Measurements from ENCODE around the gene ATP6V0A1. TPM values are rescaled to one million over a fixed set of nuclear protein-coding genes. Genes with fewer than 3 reads are reported as not detected.
"Not testable (repeated sequence)": the region's sequence is repeated elsewhere in the genome, so short reads cannot be mapped to it uniquely, and the experiment has no call there.

ATP6V0A1 gene
- total RNA-seq (2014; rRNA removed; shearing (Covaris generic); ENCODE audit: low replicate concordance) = 42.0 and 49.6 TPM in 2 replicates

DNA sequence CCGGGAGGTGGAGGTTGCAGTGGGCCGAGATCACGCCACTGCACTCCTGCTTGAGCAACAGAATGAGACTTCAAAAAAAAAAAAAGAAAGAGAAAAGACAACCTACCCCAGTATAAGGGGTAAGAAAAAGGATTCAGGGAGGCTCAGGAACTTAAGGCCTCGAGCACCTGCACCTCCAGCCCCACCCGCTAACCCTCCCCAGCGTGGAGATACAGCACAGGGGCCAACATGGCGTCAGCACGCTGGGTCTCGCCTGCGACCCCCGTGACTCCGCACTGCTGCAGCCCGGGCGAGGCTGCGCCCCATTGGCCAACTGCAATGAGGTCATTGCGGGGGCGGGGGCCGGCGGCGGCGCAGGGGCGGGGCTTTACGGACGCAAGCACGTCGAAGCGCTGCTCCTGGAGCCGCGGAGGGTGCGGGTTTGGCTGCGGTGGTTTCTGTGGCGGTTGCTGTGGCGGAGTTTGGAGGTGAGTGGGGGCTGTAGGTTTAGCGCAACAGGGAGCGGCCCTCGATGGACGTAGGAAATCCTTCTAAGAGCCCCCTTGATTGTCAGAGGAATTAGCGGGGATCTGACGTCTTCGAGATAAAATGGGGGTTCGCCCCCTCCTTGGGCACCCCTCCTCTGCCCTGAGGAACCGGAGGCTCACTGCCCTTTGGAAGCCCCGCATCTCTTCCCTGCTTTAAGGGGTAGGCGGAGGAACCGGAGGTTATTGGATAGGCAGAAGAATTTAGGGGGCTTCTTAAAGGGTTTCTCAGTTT is at the start of gene ATP6V0A1:
Gene ATP6V0A1 (plus strand): TSS at position 382 of the 759 bp plus-strand sequence. CDS start 2,017 bp downstream, outside the sequence.
- DNase-seq (ENCODE audit: low read depth) = peak; percentile 79
- in situ Hi-C loops (cut with HindIII; ENCODE audit: low pct_unique_long_range_greater_than_20kb, low sequenced_read_pairs) = no loop called here

DNA sequence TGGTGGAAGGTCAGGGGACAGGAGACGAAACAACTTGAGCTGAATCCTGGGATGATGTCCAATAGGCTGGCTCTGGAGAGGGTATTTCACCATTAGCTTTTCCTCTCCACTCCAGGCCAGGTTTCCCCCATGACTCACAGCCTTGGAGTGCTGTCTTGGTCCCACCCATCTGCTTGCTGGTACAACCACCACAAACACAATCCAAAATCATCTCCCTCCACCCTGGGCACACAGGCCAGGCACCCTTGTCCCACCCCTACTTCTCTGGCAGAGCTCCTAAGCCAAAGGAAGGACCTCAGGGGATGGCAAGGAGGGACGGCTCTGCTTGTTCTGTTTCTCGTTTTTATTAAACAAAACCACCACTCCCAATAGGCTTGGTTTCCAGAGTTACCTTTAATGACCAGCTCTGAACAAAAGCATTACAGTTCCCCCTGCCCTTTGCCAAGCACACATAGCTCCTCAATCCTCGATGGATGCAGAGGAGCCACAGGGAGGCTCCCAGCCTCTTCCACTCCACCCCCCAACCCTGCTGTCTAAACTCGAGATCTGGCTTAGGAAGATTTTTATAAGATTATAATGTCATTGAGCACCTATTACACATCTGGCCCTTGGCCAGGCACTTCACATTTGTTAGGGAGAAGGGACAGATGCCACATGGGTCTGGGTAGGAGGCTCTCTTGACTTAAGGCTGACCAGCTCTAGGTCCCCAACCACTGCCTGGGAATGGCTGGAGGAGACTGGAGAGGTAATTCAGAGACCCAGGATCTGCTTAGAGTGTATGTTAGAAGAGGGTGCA is 49.0 kb upstream of the ATP6V0A1 start:
- peak; percentile 71 for DNase-seq (ENCODE audit: low read depth)

DNA sequence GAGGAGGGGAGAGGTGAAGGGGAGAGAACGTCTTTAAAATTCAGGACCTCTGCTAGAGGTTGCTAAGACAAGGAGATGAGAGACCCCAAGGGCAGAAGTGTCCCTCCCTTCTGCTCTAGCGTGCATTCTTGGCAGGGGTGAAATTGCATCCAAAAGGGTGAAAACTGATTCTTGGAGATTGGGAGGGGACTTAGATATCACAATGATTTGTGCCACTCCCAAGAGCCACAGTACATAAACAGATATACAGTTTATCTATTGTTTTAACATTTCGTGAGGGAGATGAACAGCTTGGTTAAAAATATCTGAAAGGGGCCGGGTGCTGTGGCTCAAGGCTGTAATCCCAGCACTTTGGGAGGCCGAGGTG is 48.4 kb upstream of the ATP6V0A1 start:
- no peak for DNase-seq (ENCODE audit: low read depth)
- in situ Hi-C loops (cut with HindIII; ENCODE audit: low pct_unique_long_range_greater_than_20kb, low sequenced_read_pairs) = no loop called here

More for the DNA sequence above, 49.0 kb upstream of the ATP6V0A1 start:
- in situ Hi-C loops (cut with HindIII; ENCODE audit: low pct_unique_long_range_greater_than_20kb, low sequenced_read_pairs) = no loop called here

DNA sequence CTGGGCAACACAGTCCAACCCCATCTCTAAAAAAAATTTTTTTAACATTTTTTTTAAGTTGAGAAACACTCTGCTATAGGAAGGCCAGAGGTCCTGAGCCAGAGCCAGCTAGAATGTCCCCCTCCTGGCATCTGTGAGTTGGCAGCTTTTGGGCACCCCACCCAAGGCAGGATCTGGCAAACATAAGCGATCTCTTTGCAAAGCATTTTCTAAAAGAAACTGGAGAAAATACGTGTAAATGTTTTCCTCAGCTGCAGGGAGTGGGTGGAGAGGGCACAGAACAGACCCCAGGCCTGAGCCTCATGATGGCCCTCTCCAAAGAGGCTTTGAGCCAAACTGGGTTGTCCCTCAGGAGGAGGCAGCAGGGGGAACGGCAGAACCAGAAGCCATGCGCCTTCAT is 47.3 kb upstream of the ATP6V0A1 start:
- in situ Hi-C loops (cut with HindIII; ENCODE audit: low pct_unique_long_range_greater_than_20kb, low sequenced_read_pairs) = no loop called here
- DNase-seq (ENCODE audit: low read depth) = no peak

DNA sequence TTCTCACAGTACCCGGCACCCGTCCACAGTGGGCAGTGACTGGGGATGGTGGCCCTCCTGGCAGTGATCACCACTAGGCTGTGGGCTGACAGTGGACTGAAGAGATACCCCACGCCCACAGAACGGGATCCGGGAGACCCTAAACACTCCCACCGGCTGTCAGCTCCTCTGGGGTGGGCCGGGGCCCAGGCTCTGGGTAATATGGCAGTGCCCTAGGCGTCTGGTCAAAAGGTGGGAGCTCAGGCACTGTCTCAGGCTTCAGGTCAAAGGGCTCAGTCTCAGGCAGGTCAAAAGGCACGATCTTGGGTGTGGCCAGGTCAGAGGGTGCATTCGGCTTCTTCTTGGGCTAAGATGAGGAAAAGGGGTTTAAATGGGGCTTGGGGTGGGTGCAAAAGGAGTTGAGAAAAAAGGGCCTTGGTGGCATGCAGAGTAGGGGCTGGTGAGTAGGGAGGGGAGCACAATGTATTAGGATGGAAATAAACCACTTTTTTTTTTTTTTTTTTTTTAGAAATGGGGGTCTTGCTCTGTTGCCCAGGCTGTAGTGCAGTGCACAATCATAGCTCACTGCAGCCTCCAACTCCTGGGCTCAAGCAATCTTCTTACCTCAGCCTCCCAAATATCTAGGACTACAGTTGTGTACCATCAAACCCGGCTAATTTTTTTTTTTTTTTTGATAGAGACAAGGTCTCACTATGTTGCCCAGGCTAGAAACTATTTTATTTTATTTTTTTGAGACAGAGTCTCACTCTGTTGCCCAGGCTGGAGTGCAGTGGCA is 46.6 kb upstream of the ATP6V0A1 start:
- DNase-seq (ENCODE audit: low read depth) = no peak
- in situ Hi-C loops (cut with HindIII; ENCODE audit: low pct_unique_long_range_greater_than_20kb, low sequenced_read_pairs) = no loop called here

DNA sequence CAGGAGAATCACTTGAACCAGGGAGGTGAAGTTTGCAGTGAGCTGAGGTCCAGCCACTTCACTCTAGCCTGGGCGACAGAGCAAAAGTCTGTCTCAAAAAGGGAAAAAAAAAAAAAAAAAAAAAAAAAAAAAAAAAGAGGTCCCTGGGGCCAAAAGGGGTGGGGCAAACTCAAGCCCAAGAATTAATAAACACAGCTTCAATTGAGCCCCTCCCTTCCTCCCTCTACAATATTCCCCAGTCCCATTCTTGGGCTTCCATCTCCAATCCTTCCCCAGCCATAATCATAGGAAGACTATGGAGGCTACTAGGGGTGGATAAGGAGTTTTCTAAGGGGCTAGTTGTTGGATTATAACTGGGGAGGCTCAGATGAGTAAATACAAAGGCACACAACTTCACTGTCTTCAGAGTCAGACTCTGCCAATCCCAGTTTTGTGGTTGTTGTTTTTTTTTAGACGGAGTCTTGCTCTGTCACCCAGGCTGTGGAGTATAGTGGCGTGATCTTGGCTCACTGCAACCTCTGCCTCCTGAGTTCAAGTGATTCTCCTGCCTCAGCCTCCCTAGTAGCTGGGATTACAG is 45.1 kb upstream of the ATP6V0A1 start:
- DNase-seq (ENCODE audit: low read depth) = no peak
- in situ Hi-C loops (cut with HindIII; ENCODE audit: low pct_unique_long_range_greater_than_20kb, low sequenced_read_pairs) = no loop called here

DNA sequence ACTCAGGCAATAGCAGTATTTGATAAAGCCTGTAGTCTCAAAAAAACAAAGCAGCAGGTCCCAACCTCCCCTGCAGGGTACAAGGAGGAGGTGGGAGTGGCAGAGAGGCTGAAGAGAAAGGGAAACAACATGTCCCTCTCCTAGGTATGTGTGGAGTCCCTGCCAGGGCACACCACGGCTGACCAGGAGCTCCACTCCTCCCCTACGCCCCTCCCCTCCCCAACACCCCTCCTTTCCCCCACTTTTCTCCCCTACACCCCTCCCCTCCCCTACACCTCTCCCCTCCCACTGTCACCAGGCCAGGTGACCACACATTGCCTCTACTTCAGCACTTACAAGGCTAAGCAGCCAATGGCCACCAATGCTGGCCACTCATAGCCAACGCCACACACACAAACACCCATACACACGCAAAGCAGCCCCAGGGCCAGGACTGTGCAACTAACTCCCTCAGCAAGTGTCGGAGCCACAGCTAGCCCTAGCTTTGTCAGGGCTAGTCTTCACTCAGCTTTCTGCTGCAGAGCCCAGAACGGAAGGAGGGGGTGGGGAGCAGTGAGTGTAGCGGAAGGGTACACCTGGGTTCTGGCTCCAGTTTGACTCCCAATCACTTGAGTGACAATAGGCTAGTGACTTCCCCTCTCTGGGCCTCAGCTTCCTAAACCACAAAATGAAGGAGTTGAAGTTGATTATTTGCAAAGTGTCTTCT is 43.8 kb upstream of the ATP6V0A1 start:
- DNase-seq (ENCODE audit: low read depth) = no peak
- in situ Hi-C loops (cut with HindIII; ENCODE audit: low pct_unique_long_range_greater_than_20kb, low sequenced_read_pairs) = no loop called here

DNA sequence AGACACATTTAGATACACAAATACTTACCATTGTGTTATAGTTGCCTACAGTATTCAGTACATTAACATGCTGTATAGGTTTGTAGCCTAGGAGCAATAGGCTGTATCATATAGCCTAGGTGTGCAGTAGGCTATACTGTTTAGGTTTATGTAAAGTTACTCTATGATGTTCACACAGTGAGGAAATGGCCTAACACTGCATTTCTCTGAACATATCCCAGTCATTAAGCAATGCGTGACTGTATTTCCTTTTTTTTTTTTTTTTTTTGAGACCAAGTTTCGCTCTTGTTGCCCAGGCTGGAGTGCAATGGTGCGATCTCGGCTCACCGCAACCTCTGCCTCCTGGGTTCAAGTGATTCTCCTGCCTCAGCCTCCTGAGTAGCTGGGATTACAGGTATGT is 40.7 kb upstream of the ATP6V0A1 start:
- in situ Hi-C loops (cut with HindIII; ENCODE audit: low pct_unique_long_range_greater_than_20kb, low sequenced_read_pairs); DNase-seq (ENCODE audit: low read depth): not testable (repeated sequence)

DNA sequence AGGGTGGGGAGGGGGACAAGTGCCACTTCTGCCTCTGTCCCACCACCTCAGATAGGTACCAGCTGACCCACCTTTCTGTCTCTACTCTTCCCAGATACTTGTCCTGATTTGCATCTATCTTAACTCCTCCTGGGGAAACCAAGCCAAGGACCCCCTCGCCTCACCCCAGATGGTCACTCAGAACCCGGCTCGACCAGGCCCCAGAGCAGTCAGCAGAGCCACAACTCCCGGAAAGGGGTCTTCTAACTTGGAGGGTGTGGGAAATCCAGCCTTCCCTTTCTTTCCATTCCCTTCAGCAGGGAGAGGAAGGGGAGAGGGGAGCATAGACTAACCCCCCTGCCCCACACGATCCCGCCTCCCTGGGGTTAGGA is 37.6 kb upstream of the ATP6V0A1 start:
- DNase-seq (ENCODE audit: low read depth) = no peak
- in situ Hi-C loops (cut with HindIII; ENCODE audit: low pct_unique_long_range_greater_than_20kb, low sequenced_read_pairs) = no loop called here

DNA sequence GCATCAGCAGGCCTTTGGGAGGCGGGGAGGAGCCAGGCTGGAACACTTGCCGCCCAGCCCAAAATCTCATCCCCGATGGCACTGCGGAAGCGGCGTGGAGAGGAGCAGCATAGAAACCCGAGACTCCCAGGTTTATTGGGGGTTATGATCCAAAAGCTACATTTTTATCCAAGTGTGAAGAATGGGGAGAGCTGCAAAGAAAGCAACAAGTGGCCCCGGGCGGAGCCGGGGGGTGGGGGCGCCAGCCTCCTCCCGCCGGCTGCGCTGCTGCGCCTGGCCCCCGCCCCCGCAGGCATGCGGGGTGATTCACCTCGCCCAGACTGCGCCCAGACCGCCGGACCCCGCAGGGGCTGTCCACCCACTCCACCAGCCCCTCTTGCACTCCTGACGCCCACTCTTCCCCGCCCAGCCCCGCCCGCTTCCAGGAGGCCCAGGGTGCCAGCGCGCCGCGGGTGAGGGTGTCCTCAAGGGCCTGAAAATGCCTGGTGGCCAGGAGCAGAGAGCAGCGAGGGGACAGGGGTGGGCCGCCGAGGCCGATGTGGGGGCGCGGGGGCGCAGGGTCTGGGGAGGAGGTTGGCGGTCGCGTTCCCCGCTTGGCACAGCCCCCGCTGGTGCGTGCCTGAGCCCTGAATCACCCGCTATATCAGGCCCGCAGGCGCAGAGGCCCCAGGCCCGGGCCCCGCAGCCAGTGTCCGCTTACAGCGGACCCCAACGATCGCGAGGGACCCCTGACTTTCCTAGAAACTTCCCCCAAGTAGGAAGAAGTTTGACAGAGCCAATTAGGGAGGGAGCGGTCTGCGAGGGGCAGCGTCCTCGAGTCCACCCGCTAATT is 37.0 kb upstream of the ATP6V0A1 start:
- DNase-seq (ENCODE audit: low read depth) = peak; percentile 37
- in situ Hi-C loops (cut with HindIII; ENCODE audit: low pct_unique_long_range_greater_than_20kb, low sequenced_read_pairs) = no loop called here

DNA sequence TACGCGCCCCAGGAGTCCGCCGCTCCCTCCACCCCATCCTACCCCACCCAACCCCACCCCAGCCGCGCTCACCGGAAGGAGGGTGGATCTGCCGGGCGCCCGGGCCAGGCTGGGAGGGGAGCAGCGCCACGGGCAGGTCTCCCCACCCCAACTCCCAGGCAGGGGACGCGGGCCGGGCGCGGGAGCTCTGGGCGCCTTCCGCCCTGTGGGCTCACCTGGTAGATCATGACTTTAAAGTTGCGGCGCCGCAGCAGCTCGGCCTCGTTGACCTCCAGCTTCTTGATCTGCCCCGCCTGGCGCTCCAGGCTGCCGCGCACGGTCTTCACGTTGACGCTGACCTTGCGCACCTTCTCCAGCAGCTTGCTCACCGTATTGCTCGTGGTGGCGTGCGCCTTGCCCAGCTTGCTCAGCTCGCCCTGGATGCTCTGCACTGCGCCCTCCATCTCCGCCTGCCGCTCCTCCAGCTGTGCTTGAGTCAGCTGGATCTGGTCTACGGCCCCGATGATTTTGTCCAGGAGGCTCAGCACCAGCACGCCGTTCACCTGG is 36.2 kb upstream of the ATP6V0A1 start:
- DNase-seq (ENCODE audit: low read depth) = no peak
- in situ Hi-C loops (cut with HindIII; ENCODE audit: low pct_unique_long_range_greater_than_20kb, low sequenced_read_pairs) = no loop called here

DNA sequence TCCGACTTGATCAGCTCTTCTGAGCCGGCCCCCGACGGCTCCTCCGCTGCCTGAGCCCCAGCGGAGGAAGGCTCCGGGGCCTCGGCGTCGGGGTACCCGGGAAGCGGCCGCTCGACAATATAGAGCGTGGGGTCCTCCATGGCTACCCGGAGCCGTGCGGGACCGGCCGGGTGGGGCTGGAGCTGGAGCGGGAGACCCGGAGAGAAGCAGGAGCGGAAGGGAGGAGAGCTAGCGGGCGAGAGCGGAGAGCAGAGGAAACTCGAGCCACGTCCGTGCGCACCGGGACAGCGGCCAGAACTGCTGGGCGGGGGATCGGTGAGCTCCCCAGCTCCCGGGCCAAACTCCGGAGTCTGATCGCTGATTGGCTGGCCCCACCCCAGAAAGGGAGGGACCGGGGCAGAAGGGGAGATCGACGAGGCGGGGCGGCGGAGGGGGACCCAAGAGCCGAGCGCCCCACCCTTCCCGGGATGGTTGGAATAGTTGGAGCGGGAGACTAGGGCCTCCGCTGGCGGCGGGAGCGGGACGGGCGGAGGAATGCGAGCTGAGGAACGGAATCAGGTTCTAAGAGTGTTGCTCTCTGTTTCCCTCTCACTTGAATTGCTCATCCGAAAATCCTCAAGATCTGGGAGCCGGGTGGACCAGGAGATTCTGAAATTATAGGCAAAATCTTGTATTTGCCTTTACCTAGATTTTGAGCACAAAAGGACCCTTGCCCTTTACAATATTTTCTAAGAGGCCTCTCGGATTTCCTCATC is 35.5 kb upstream of the ATP6V0A1 start, which contains the start of gene CAVIN1:
Gene CAVIN1 (minus strand): TSS at position 299 of the 755 bp plus-strand sequence. CDS start 159 bp downstream, at position 140.
- DNase-seq (ENCODE audit: low read depth) = peak; percentile 98
- in situ Hi-C loops (cut with HindIII; ENCODE audit: low pct_unique_long_range_greater_than_20kb, low sequenced_read_pairs) = no loop called here

DNA sequence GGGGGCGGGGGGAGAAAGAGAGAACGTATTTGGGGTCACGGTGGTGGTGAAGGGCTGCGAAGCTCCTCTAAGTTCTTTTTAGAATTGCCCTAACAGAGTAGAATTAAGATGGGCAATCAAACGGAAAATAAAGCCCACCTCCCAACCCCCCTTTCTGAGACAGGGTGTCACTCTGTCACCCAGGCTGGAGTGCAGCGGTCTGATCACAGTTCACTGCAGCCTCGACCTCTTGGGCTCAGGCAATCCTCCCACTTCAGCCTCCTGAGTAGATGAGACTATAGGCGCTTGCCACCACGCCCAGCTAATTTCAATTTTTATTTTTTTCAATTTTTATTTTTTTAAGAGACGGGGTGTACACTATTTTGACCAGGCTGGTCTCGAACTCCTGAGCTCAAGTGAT is 34.9 kb upstream of the ATP6V0A1 start:
- DNase-seq (ENCODE audit: low read depth) = no peak
- in situ Hi-C loops (cut with HindIII; ENCODE audit: low pct_unique_long_range_greater_than_20kb, low sequenced_read_pairs) = no loop called here

DNA sequence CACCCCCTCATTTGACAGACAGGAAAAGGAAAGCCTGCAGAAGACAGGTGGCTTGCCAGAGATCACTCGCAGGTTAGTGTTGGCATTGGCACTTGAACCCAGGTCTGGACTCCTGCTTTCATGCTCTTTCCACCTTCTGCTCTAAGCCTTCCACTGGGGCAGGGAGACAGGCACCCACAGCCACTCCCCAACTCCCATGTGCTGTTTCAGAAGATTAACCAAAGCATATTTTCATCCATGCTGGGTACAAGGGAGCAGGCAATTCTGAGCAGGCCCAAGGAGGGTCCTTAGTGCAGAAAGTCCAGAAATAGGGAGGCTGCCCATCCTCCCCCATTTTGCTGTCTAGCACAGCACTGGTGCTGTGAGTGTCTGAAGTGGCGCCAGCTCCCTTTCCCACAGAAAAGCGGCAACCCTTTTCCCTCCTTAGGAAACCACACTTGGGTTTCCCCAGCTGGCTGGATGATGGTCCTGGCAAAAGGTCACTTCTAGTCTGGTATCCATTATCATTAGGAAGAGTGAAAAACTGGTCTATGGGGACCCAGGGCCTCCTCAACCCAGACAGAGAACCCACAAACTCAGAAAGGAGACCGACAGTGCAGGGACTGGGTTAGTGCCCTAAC is 33.6 kb upstream of the ATP6V0A1 start:
- in situ Hi-C loops (cut with HindIII; ENCODE audit: low pct_unique_long_range_greater_than_20kb, low sequenced_read_pairs) = no loop called here
- DNase-seq (ENCODE audit: low read depth) = no peak

DNA sequence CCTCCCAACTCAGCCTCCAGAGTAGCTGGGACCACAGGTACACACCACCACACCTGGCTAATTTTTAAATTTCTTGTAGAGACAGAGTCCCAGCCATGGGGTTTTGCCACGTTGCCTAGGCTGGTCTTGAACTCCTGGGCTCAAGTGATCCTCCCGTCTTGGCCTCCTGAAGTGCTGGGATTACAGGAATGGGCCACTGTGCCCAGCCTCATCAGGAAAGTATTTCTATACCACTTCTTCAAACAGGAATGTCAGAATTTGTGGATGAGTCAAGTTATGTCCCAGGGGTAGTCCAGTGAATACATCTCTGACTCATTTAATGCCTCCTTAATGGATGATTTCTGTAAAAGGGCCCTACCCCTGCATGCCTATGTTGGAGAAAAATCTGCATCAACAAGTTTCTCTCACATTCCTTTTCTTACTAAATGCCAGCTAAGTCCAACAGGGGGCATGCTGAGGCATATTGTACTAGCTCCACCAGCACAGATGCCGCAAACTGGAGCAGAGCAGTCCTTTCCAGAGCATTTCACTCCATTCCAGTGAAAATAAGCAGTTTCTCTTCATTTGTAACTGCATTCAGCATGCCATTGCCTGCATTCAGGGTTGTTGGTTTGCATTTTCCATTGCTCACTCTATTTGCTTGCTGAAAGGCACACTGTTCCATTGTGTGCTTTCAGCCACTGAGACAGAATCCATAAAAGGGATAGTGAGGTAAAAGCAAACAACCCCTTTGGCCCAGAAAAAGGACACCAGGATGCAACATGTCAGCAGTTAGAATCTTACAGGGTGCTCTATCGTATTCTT is 30.3 kb upstream of the ATP6V0A1 start:
- in situ Hi-C loops (cut with HindIII; ENCODE audit: low pct_unique_long_range_greater_than_20kb, low sequenced_read_pairs) = no loop called here
- peak; percentile 95 for DNase-seq (ENCODE audit: low read depth)

Data from Caki2 (cell line).